ENCODE measurements around the gene PTPN18.
A peak's percentile ranks its signal among the peaks of the same experiment; 100 is the strongest.
"Not testable (repeated sequence)": the region's sequence is repeated elsewhere in the genome, so short reads cannot be mapped to it uniquely, and the experiment has no call there.

Gene PTPN18

DNA sequence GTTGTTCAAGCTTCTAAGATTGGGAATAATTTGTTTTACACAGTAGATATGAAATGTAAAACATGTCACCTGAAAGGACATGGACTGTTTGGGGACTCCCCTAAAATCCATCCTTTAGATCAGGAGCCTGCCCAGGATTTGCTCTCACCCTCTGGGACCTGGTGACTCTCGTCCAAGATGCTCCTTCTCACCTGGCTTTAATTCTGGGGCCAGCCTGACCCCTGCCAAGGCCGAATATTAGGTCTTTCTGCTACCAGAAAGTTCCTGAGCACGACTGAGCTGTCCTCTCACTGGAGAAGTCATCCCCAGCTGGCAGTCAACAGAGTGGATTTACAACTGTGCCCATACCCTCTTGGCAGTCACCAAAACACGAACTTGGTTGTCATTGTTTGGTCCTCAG is 25.3 kb downstream of the PTPN18 start:
- DNase-seq (ENCODE audit: low read depth in 2 of 2): no peak

DNA sequence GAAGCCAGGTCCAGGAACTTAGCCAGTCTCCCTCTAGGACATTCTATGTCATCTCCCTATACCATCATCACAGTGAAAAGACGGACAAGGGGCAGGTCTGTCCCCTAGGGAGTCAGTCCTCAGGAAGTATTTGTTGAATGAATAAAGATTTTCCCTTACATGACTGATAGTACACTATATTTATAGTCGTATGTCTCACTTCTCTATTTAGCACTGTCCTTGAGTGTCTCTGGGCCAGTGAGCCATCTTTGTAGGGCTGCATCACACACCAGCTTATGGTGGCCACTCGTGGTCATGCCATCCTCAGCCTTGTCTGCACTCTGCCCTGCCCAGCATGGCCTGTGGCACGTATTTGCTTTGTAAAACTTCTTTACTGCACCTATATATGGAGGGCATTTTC is 25.8 kb downstream of the PTPN18 start:
- no peak for DNase-seq (ENCODE audit: low read depth in 2 of 2)

DNA sequence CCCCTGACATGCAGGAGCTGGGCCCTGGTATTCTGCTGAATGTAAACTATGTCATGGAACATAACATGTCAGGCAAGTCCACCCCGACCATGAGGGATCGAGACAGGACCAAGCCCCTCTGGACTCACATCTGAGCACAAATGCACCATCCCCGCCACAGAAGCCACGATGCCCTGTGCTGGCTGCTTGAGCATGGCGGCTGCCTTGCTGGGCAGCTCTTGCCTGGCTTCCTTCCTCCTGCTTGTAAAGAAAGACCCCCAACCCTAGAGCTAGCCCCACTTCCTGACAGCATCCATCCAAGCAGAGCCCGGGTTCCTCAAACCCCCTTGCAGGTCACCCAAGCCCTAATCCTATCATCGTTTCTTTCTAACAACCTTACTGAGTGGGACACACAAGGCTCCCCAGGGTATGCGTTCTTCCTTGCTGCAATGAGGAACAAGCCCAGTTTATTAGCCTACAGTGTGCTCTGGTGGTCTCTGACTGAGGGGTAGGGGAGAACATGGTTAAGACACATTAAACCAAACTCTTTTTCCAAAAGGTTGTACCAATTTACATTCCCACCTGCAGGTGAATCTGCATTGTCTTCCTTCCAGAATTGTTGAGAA is 26.6 kb downstream of the PTPN18 start:
- no peak for DNase-seq (ENCODE audit: low read depth in 2 of 2)

DNA sequence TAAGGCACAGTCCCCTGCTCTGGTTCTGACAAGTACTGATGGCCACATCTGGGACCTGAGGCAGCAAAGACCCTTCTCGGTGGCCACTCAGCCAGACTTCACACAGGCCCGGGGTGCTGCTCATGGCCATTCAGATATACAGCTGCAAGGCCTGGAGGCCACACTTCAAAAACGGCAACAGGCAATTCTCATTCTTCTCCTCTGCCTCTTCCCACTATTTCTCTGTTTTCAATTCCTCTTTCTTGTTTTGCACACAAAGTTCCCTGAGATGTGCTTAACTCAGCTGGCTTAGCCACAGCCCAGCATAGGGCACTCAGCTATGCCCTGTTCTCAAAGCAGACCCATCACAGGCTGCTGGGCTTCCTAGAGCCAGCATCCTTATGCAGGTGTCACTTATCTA is 29.9 kb downstream of the PTPN18 start:
- no peak for DNase-seq (ENCODE audit: low read depth in 2 of 2)

DNA sequence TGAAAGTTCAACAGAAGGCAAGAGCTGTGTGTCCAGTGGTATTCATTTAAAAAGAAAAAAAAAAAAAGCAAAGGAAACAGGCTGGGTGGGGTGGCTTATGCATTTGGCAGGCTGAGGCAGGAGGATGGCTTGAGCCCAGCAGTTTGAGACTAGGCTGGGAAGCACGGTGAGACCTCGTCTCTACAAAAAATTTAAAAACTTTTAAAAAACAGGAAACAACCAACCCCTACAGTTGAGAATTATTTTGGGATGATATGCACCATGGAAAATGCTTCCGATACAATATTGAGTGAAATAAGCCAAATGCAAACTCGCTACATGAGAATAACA is 31.2 kb downstream of the PTPN18 start:
- no peak for DNase-seq (ENCODE audit: low read depth in 2 of 2)

DNA sequence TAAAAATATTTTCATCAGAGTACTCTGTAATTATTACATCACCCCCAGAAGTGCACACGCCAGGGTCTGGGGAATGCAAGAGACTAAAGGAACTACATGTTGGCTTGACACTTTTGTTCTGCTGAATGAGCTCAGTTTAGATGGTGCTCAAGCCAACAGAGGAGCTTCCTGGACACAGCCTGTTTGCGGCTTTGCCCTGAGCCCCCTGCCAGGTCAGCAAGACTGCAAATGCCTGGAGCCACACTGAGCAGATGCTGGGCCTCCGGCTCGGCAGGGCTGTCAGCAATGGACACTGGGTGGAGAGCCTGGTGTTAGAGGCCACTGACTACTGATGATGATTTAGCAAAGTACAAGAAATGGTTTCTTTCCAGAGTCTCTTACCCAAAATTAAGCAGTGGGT is 31.9 kb downstream of the PTPN18 start:
- DNase-seq (ENCODE audit: low read depth in 2 of 2): no peak

DNA sequence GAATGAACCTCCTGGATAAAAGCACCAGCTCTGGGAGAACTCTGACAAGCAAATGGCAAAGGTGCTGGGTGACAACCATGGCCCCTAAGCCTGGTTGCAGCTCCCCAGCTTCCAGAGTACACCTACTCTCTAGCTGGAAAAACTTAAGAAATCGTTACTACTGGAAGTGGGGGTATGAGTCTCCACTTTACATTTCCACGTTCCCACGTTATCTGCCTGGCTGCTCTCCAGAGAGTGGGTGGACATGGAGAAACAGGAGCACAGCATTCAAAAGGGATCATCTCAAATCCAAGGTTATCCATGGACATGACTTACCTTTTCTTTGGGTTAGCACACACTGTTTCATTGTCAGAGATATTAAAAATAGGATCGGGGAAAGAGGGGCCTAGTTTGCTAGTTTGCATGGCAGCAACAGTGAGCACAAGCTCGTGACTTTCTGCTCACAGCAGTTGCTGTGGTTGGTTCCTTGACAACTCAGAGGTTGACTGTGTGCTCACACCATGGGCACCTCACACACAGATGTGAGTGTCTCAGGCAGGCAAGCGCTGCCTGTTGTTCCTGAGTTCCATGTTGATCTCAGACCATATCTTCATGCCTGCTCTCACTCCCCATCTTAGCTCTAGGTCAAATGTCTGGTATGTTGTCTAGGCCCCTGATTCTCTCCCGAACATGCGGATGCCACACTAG is 32.5 kb downstream of the PTPN18 start:
- no peak for DNase-seq (ENCODE audit: low read depth in 2 of 2)

DNA sequence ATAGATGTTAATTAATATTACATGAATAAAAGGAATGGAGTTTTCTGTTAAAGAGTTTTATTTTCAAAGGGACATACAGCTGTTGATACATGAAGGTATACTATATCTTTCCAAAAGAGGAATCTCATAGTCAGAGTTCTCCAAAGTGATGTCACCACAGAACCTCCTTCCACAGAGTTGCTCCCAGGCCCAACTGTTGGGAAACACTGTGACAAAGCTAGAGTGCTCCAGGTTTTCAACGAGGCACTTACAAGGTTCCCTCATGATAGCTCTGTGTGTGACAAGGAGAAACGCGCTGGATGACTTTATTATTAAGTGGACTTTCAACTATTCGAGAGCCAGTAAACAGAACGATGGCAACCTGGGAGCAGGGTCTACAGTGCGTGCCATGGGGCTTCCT is 33.5 kb downstream of the PTPN18 start:
- no peak for DNase-seq (ENCODE audit: low read depth in 2 of 2)

DNA sequence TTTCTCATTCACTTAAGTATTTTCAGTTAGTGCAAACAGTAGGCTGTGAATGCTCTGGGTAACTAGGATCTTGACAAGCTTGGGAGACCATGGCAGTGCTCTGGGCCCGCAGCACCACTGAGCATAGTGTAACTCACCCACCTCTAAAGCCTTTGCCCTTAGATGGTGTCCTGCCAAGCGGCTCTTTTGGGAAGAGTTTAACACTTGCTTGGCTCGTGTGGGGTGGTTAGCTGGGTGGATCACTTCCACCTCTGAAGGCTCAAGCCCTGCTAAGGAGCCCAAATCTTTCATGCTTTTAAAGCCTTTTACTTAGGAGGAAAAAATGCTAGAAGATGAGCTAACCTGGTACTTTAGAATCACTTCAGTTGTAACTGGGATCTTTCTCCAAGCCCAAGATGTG is 33.9 kb downstream of the PTPN18 start:
- no peak for DNase-seq (ENCODE audit: low read depth in 2 of 2)

DNA sequence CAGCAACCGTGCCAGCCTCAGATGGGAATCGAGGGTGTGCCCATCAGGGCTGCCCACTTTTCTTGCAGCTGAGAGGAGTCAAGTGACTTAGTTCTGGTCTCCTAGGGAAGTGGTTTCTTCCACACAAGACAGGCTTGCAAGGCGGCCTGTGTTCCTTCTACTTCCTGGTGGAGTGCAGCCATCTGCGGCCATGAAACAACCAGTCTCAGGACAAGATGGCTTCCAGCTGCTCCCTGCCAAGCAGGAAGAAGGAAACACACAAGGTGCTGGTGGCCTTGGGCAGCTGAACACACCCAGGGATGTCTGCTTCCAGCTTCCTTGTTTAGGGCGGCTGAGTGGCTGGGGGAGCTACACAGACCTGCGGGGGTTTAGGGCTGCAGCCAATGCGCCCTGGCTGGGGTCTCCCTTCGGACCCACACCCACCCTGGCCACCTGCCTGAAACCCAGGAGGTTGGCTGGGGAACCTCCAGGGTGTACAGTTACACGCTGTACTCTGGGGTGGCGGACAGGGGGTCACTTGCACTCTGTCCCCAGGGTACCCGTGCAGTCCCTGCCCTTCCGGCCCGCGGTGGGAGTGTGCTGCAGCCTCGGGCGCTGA is 34.7 kb downstream of the PTPN18 start:
- no peak for DNase-seq (ENCODE audit: low read depth in 2 of 2)

DNA sequence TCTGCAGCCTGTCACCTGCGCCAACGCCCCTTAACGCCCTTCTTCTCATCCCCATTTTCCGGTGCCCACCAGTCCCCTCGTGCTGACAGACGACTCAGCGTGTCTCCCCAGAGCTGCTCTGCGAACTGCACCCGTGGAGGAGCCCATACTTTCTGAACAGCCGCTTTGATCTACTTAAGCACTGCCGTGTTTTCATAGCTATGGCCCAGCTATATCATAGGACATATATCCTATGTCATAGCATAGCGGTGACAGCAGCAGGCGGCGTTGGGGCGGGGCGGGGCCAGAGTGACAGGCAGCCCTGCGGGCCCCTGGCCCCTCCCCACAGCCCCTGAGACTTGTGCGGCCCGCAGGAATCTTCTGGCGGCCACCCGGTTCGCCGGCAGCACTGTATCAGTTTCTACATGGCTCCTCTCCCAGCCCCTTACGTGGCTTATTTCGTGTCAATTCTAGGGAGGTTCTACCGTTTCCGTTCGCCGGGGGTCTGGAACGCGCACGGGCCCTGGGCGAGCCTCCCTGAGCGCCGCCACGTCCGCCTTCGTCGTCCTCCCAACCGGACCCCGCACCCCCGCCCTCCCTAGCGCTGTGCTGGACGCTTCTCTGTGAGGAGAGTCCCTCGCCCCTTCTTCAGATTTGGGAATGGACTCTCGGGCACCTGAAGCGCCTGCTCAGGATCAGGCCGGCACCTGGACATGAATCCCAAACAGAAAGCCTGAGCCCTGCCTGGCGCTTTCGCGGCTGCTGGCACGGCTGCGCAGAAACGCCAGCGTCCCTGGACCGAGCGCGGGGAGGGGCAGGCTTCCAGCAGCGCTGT is 35.4 kb downstream of the PTPN18 start:
- DNase-seq (ENCODE audit: low read depth in 2 of 2): peak; percentile 41 to 55

DNA sequence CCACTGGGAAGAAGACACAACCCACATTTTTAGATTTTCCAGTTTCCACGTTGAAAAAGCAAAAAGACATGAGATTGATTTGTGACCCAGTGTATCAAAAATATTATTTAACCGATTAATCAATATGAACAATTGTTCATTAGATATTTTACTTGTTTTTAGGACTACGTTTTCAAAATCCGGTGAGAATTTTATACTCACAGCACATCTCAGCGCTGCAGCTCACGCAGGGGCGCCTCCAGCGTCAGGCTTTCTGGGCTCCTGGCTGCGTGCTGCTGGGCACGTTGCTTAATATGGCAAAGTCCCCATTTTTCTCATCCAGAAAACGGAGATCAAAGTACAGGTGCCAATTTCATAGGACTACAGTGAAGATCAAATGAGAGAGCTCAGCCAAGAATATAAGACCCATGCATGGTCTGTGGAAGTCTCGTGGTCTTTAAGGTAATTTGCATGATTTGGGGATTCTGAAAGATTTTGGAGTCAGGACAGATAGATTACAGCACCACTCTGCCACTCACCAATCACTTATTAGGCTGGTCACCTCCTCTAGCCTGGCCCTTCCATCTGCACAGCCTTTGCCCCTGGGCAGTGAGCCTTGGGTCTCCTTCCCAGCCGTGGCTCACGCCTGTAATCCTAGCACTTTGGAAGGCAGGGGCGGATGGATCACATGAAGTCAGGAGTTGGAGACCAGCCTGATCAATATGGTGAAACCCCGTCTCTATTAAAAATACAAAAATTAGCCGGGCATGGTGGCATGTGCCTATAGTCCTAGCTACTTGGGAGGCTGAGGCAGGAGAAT is 36.2 kb downstream of the PTPN18 start:
- no peak for DNase-seq (ENCODE audit: low read depth in 2 of 2)

DNA sequence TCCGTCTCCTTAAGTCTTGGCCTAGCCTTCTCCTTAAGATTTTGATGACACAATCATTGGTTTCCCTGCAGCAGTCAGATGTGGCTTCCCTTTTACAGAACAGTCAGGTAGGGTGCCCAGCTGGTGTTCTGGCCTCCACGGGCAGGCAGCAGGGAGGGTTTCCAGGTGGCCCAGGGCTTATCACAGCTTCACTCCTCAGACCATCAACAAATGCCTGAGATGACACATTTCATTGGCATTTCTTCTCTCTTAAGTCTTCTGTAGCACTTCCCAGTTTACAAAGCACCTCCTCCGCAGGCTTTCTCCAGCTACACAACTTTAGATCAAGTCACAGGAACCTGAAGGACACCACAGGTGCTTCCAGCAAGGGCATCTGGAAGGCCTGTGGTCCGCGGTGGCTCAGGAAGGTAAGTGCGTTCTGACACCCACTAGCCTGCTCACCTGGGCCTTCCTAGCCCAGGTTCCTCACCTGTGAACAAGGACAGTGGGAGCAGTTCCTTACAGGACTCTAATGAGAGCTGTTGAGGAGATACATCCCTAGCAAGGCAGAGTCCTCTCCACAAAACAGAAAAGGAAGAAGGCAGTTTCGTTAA is 37.6 kb downstream of the PTPN18 start:
- no peak for DNase-seq (ENCODE audit: low read depth in 2 of 2)

DNA sequence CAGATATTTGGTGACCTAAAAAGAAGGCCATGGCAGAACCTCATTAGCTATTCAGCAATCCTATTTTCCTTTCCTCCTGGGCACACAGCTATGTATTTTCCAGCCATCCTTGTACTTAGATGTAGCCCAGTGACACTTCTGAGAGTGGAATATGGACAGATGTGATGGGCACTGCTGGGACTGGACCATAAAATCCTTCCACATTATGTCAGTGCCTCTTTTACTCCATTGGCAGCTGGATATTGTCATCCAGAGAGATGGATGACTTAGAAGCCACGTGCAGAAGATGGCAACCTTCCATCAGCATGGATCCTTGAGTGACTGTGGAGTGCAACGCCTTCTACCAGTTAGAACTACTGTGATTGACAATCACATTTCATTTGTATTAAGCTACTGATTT is 50.4 kb downstream of the PTPN18 start:
- DNase-seq (ENCODE audit: low read depth in 2 of 2): not testable (repeated sequence)

DNA sequence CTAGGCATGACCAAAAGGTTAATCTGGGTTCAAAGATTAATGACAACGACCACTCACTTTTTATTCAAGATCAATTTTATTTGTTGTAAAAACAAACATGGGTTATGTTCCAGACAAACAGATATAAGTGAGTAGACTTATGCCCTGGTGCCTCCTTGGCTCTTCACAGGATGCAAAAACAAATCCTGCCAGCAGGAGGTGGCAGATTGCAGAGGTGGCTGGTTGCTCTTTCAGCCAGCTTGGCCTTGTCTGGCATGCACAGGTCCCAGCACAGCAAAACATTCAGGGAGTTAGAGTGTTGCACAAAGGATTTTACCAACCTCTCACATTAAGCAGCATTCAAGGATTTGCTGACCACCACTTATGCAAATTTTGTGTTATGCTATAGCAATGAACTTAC is 60.8 kb downstream of the PTPN18 start:
- DNase-seq (ENCODE audit: low read depth in 2 of 2): not testable (repeated sequence)

DNA sequence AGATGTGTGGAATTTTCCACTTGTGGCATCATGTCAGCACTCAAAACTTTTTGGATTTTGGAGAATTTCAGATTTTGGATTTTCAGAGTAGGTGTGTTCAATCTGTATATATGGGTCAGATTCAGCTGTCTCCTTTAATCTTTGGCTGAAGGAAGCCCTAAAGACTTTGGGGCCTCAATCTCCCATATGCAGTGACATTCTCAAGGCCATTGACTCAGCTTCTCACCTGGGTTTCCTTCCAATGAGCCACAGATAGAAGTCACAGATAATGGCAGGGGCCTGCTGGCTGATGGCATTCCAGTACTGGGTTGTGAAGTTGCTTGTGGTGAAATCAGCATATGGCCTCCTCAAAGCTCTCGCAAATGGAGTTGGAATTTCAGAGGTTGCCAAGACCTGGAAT is 63.0 kb downstream of the PTPN18 start:
- DNase-seq (ENCODE audit: low read depth in 2 of 2): not testable (repeated sequence)

Data from stimulated activated CD8-positive, alpha-beta memory T cell treated with anti-CD3 and anti-CD28 coated beads, Interleukin-7, amount 100 ng/mL, for 4 hours (primary cell).